H9 (cell line): ENCODE results near the gene STK32C. TPM values are rescaled to one million over a fixed set of nuclear protein-coding genes. Genes with fewer than 3 reads are reported as not detected.

Experiments
- DNase-seq: peaks from one replicate; pipeline ENCODE4 v3.0.0-alpha.2; 2017
- H2AFZ ChIP-seq: one replicate; pipeline ENCODE4 v1.6.1; 2013; ENCODE audit warnings: mild to moderate bottlenecking, low read length, control low read depth, moderate library complexity
- H2AK5ac ChIP-seq: 2 replicates; pipeline ENCODE4 v1.6.1; 2013; ENCODE audit warnings: low read length, control low read depth, mixed read lengths; ENCODE audit not compliant: insufficient read length
- H2BK120ac ChIP-seq: one replicate; pipeline ENCODE4 v1.6.1; 2013; ENCODE audit warnings: low read depth, mild to moderate bottlenecking, low read length, control low read depth, inconsistent platforms; ENCODE audit not compliant: poor library complexity, severe bottlenecking
- H2BK12ac ChIP-seq: 2 replicates; pipeline ENCODE4 v1.6.1; 2013; ENCODE audit warnings: low read length, control low read depth, mixed read lengths, low read depth; ENCODE audit not compliant: insufficient read length
- H2BK15ac ChIP-seq: 2 replicates; pipeline ENCODE4 v1.6.1; 2013; ENCODE audit warnings: low read depth, low read length, control low read depth
- H2BK20ac ChIP-seq: one replicate; pipeline ENCODE4 v1.6.1; 2013; ENCODE audit warnings: low read depth, mild to moderate bottlenecking, low read length, control low read depth, inconsistent platforms; ENCODE audit not compliant: poor library complexity, severe bottlenecking
- H2BK5ac ChIP-seq: 2 replicates; pipeline ENCODE4 v1.6.1; 2013; ENCODE audit warnings: low read length, control low read depth, mixed read lengths; ENCODE audit not compliant: insufficient read length
- H3K14ac ChIP-seq: 2 replicates; pipeline ENCODE4 v1.6.1; 2013; ENCODE audit warnings: low read length, control low read depth; ENCODE audit not compliant: insufficient read depth
- H3K18ac ChIP-seq: 2 replicates; pipeline ENCODE4 v1.6.1; 2013; ENCODE audit warnings: low read depth, mild to moderate bottlenecking, mixed read lengths, low read length, control low read depth; ENCODE audit not compliant: insufficient read length
- H3K23ac ChIP-seq: 2 replicates; pipeline ENCODE4 v1.6.1; 2013; ENCODE audit warnings: low read length, control low read depth, mixed read lengths, low read depth; ENCODE audit not compliant: insufficient read length
- H3K23me2 ChIP-seq: 2 replicates; pipeline ENCODE4 v1.6.1; 2013; ENCODE audit warnings: low read depth, mild to moderate bottlenecking, mixed read lengths, low read length, control low read depth; ENCODE audit not compliant: insufficient read length, poor library complexity, severe bottlenecking
- H3K27ac ChIP-seq: 2 replicates; pipeline ENCODE4 v1.5.1; 2013; ENCODE audit warnings: low read length, control low read depth, mixed read lengths, low read depth; ENCODE audit not compliant: insufficient read length
- H3K27me3 ChIP-seq: 2 replicates; pipeline ENCODE4 v1.6.1; 2013; ENCODE audit warnings: low read length, control low read depth, inconsistent platforms; ENCODE audit not compliant: insufficient read depth
- H3K4ac ChIP-seq: 2 replicates; pipeline ENCODE4 v1.6.1; 2013; ENCODE audit warnings: low read depth, mild to moderate bottlenecking, control low read depth, inconsistent platforms, low read length, moderate library complexity
- H3K4me1 ChIP-seq: 2 replicates; pipeline ENCODE4 v1.6.1; 2013; ENCODE audit warnings: low read length, control low read depth, inconsistent platforms; ENCODE audit not compliant: insufficient read depth
- H3K4me2 ChIP-seq: 2 replicates; pipeline ENCODE4 v1.6.1; 2013; ENCODE audit warnings: low read length, control low read depth, mixed read lengths; ENCODE audit not compliant: insufficient read length, insufficient read depth
- H3K56ac ChIP-seq: 2 replicates; pipeline ENCODE4 v1.6.1; 2013; ENCODE audit warnings: low read depth, mild to moderate bottlenecking, mixed read lengths, low read length, control low read depth; ENCODE audit not compliant: insufficient read length
- H3K79me1 ChIP-seq: 2 replicates; pipeline ENCODE4 v1.6.1; 2013; ENCODE audit warnings: low read depth, mild to moderate bottlenecking, moderate library complexity, low read length, control low read depth, inconsistent platforms; ENCODE audit not compliant: insufficient read depth, poor library complexity, severe bottlenecking
- H3K79me2 ChIP-seq: 2 replicates; pipeline ENCODE4 v1.6.1; 2013; ENCODE audit warnings: low read length, control low read depth, inconsistent platforms; ENCODE audit not compliant: insufficient read depth
- H3K9ac ChIP-seq: 2 replicates; pipeline ENCODE4 v1.6.1; 2013; ENCODE audit warnings: low read length, control low read depth, mixed read lengths; ENCODE audit not compliant: insufficient read length; ENCODE audit errors: extremely low read depth
- H3K9me3 ChIP-seq: one replicate; pipeline ENCODE4 v1.6.1; 2013; ENCODE audit warnings: low read depth, low read length, inconsistent platforms; ENCODE audit not compliant: control insufficient read depth
- H3T11ph ChIP-seq: one replicate; pipeline ENCODE4 v1.6.1; 2013; ENCODE audit warnings: mild to moderate bottlenecking, low read length, control low read depth, inconsistent platforms
- H4K20me1 ChIP-seq: one replicate; pipeline ENCODE4 v1.6.1; 2013; ENCODE audit not compliant: control insufficient read depth, insufficient read length, insufficient read depth
- H4K5ac ChIP-seq: 2 replicates; pipeline ENCODE4 v1.6.1; 2013; ENCODE audit warnings: low read depth, mild to moderate bottlenecking, mixed read lengths, low read length, control low read depth; ENCODE audit not compliant: insufficient read length
- H4K8ac ChIP-seq: replicated peaks from 2 replicates; pipeline ENCODE4 v1.6.1; 2013; ENCODE audit warnings: low read length, control low read depth, mixed read lengths, low read depth; ENCODE audit not compliant: insufficient read length
- H4K91ac ChIP-seq: 2 replicates; pipeline ENCODE4 v1.6.1; 2013; ENCODE audit warnings: low read depth, mild to moderate bottlenecking, moderate library complexity, mixed read lengths, low read length, control low read depth; ENCODE audit not compliant: insufficient read length
- H3K27ac Mint-ChIP-seq, 3 experiments: 2 replicates in 2 of 3; 3 replicates in 1 of 3; pipeline ENCODE4 v1.8.0; 2020 to 2021; ENCODE audit warnings: mixed read lengths in 3 of 3, mild to moderate bottlenecking in 1 of 3, moderate library complexity in 1 of 3
- H3K27me3 Mint-ChIP-seq: 2 replicates; pipeline ENCODE4 v1.8.0; 2021; ENCODE audit warnings: low read depth, mild to moderate bottlenecking, moderate library complexity, mixed read lengths
- H3K36me3 Mint-ChIP-seq, 3 experiments: 2 replicates in 2 of 3; 3 replicates in 1 of 3; pipeline ENCODE4 v1.8.0; 2020 to 2021; ENCODE audit warnings: low read depth in 3 of 3, mixed read lengths in 3 of 3; ENCODE audit not compliant: insufficient read depth in 1 of 3
- H3K4me1 Mint-ChIP-seq, 2 experiments: 2 replicates each; pipeline ENCODE4 v1.8.0; 2020; ENCODE audit warnings: mixed read lengths in 2 of 2
- H3K4me3 Mint-ChIP-seq, 2 experiments: 2 replicates in 1 of 2; 3 replicates in 1 of 2; pipeline ENCODE4 v1.8.0; 2020 to 2021; ENCODE audit warnings: mild to moderate bottlenecking in 2 of 2, mixed read lengths in 2 of 2, moderate library complexity in 1 of 2
- H3K9me3 Mint-ChIP-seq, 2 experiments: 2 replicates in 1 of 2; 3 replicates in 1 of 2; pipeline ENCODE4 v1.8.0; 2020; ENCODE audit warnings: mild to moderate bottlenecking in 2 of 2, mixed read lengths in 2 of 2, moderate library complexity in 1 of 2
- WGBS: extraction: QIAGEN DNeasy Blood & Tissue Kit; methylation state at CpG from one replicate; pipeline ENCODE4 v1.1.7; 2013; ENCODE audit warnings: missing lambda C conversion rate, low lambda C conversion rate, mixed read lengths; ENCODE audit not compliant: insufficient read length; ENCODE audit errors: extremely low coverage; 5-methylcytosine and 5-hydroxymethylcytosine counted together
- total RNA-seq: library from RNA; stranded (reverse); gene quantifications from 2 replicates; pipeline ENCODE4 v1.2.1, GENCODE V29; 2021
- TF ChIP-seq, protein P1 (sequence below): fragments of 200-600 bp; sonication (generic); conservative IDR thresholded peaks from 3 replicates; pipeline ENCODE4 v1.8.0; 2021; ENCODE audit warnings: antibody characterized with exemption, mild to moderate bottlenecking

The STK32C gene
- total RNA-seq, 1 experiment from 2014 or later: 11.3 TPM

DNA sequence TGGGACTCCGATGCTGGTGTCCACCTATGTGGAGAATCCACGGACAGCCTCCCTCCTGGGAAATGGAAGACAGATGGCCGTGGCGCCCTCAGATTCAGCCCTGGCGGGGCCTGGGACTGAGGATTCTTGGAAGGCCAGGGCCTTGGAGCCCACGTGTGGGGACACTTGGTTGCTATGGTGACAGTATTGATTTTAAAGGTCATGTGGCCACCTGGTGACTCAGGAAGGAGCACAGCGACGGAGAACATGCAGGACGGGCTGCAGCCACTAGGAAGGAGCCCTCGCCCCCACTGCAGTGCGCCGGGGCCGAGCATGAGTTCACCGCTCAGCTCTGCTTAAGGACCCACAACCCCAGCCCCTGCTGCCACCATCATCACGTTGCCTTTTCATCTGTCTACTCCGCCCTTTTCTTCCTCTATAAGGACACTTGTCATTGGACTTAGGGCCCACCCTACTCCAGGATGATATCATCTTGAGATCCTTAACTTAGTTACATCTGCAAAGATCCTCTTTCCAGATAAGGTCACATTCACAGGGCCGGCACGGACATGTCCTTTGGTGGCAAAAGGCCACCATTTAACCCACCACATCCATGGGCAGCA, 3.7 kb upstream of the STK32C start:
- peaks cover 3 to 5% (median 4%) of the 10 kb centered on the region in 3 experiments; a peak in 6 of 7 replicates for H3K36me3 Mint-ChIP-seq

More for the DNA sequence above, 3.7 kb upstream of the STK32C start:
- Mint-ChIP-seq H3K4me3 (no peak overlapping the region), H3K9me3 (peaks cover 8 to 10% of the 10 kb centered on the region in 2 experiments), H3K27ac (no peak overlapping the region; a peak in 1 of 7 replicates), H3K4me1 (peaks cover 10 to 13% of the 10 kb centered on the region in 2 experiments), H3K27me3 (peaks cover 59% of the 10 kb centered on the region)
- Histone ChIP-seq H3K14ac (no peak overlapping the region), H3K4me2 (no peak overlapping the region), H4K8ac (no peak overlapping the region), H3K79me2 (peaks cover 2% of the 10 kb centered on the region; the same call in 1 of the 2 replicates), H2BK12ac (no peak overlapping the region), H3K4ac (no peak overlapping the region), H4K5ac (no peak overlapping the region), H3K4me1 (no peaks in the 10 kb centered on the region), H3T11ph (no peak overlapping the region), H3K56ac (no peak overlapping the region), H2BK5ac (no peak overlapping the region), H3K27me3 (peaks cover 16% of the 10 kb centered on the region; the same call in 1 of the 2 replicates), H4K20me1 (peaks cover 4% of the 10 kb centered on the region), H2BK15ac (no peak overlapping the region), H4K91ac (no peak overlapping the region), H3K23me2 (peaks cover 11% of the 10 kb centered on the region), H3K18ac (no peak overlapping the region), H3K79me1 (no peaks in the 10 kb centered on the region), H3K23ac (no peak overlapping the region), H2BK120ac (no peak overlapping the region), H3K9me3 (no peaks in the 10 kb centered on the region), H2BK20ac (no peak overlapping the region), H3K9ac (no peak overlapping the region), H2AFZ (no peak overlapping the region), H3K27ac (no peak overlapping the region), H2AK5ac (no peak overlapping the region)
- WGBS: no CpG with 5 or more reads among the region's 18 CpGs
- DNase-seq: peak; percentile 79
- TF ChIP-seq, protein P1, sequence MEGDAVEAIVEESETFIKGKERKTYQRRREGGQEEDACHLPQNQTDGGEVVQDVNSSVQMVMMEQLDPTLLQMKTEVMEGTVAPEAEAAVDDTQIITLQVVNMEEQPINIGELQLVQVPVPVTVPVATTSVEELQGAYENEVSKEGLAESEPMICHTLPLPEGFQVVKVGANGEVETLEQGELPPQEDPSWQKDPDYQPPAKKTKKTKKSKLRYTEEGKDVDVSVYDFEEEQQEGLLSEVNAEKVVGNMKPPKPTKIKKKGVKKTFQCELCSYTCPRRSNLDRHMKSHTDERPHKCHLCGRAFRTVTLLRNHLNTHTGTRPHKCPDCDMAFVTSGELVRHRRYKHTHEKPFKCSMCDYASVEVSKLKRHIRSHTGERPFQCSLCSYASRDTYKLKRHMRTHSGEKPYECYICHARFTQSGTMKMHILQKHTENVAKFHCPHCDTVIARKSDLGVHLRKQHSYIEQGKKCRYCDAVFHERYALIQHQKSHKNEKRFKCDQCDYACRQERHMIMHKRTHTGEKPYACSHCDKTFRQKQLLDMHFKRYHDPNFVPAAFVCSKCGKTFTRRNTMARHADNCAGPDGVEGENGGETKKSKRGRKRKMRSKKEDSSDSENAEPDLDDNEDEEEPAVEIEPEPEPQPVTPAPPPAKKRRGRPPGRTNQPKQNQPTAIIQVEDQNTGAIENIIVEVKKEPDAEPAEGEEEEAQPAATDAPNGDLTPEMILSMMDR: peak; percentile 23; the same call in 2 of the 3 replicates
